Keratinocyte (primary cell): ENCODE results near the gene AGRN.

ENCODE experiments used
- EZH2 ChIP-seq: IDR thresholded peaks from one replicate; pipeline ENCODE4 v1.6.1; 2012; ENCODE audit warnings: inconsistent platforms, mild to moderate bottlenecking, low read length, moderate library complexity
- TF ChIP-seq, protein P1 (sequence below), 3 experiments: IDR thresholded peaks in 1 of 3; conservative IDR thresholded peaks in 1 of 3; optimal IDR thresholded peaks in 1 of 3; 2 replicates in 2 of 3; 3 replicates in 1 of 3; pipeline versions ENCODE3 to v1.5.1; 2011; ENCODE audit warnings: low read length in 3 of 3, mild to moderate bottlenecking in 3 of 3, moderate library complexity in 2 of 3, control low read depth in 1 of 3, inconsistent platforms in 1 of 3; ENCODE audit not compliant: insufficient read depth in 2 of 3; ENCODE audit errors: extremely low read depth in 1 of 3

DNA sequence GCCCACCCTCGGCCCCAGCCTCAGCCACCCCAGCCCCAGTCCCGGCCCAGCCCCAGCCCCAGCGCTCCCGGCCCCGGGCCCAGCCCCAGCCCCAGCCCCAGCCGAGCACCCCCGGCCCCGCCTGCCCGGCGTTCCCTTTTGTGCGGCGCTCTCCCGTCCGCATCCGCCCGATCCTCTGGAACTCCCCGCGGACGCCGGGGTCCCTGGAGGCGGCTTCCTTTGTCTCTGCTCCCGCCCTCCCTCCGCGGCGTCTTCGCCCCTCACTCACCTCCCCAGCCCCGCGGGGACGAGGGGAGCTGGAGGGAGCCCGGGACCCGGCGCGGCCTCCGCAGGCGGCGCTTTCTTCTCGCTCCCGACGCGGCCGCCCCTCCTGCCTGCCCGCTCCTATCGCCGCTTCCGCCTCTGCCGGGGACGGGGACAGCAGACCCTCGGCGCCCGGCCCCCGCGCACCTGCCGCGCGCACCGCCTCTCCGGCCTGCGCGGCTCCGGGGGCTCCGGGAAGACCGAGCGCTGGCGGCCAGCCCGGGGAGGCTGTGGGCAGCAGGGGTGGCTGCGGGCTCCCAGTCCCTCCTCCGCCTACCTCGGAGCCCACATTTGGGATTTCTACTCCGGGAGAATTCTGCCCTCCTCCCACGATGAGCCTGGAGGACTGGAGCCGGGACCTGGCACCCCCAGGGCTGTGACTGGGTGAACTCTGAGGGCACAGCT lies 14.0 kb downstream of the AGRN start:
- TF ChIP-seq, protein P1, sequence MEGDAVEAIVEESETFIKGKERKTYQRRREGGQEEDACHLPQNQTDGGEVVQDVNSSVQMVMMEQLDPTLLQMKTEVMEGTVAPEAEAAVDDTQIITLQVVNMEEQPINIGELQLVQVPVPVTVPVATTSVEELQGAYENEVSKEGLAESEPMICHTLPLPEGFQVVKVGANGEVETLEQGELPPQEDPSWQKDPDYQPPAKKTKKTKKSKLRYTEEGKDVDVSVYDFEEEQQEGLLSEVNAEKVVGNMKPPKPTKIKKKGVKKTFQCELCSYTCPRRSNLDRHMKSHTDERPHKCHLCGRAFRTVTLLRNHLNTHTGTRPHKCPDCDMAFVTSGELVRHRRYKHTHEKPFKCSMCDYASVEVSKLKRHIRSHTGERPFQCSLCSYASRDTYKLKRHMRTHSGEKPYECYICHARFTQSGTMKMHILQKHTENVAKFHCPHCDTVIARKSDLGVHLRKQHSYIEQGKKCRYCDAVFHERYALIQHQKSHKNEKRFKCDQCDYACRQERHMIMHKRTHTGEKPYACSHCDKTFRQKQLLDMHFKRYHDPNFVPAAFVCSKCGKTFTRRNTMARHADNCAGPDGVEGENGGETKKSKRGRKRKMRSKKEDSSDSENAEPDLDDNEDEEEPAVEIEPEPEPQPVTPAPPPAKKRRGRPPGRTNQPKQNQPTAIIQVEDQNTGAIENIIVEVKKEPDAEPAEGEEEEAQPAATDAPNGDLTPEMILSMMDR (optimal IDR thresholded peaks at IDR 0.05 in 1 of 3, IDR thresholded peaks at IDR 0.05 in 1 of 3, conservative IDR thresholded peaks at IDR 0.05 in 1 of 3; ENCODE audit: extremely low read depth in 1 of 3, insufficient read depth in 2 of 3, low read length in 3 of 3), result no peak
- no peak for TF ChIP-seq EZH2
